Activated CD8-positive, alpha-beta memory T cell treated with anti-CD3 and anti-CD28 coated beads, Interleukin-2, amount 50 U/mL, for 1 hour (primary cell): ENCODE data around the gene CACNA2D2.

Experiments used
- DNase-seq: peaks from one replicate; pipeline ENCODE4 v3.0.0-alpha.2; 2020; ENCODE audit errors: extremely low read depth

CACNA2D2 gene

DNA sequence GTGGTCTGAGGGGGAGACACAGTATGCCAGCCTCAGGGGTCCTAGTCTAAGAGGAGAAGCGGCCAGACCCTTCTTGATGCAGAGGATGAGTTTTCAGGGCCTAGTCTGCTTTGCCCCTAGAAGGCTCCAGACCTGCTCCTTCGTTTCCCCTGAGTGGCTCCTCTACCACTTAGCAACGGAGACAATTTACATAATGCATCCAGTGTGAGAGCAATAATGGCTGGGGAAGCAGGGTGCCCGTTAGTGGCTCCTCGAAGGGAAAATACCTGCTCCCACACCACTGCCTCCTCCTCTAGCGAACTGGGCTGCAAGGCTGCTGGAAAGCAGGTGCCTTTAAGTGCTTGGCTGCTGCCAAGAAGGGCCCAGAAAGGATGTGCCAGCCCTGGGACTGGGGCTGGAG lies 38.9 kb downstream of the CACNA2D2 start:
- no peak for DNase-seq

GRCh38 chr3:50459785-50460184 lies 43.6 kb downstream of the CACNA2D2 start:
- no peak for DNase-seq

DNA sequence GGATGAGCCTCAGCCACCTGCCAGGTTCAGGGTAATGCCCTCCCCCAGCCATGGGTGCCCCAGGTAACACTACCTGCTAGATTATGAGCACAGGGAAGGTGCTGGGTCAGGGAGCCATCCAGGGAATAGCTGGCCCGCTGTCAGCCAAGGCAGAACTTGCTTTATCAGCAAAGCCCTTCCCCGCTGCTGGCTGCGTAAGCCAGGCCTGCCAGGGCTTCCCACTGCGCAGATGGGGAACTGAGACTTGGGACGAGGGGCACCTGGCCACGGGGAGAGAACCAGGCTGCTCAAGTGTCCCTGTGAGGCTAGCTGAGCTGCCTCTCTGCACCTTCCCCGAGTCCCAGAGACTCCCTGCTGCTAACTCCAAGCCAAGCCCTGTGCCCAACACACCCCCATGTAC lies 45.4 kb downstream of the CACNA2D2 start:
- DNase-seq = no peak

- DNase-seq = no peak
Observed at GRCh38 chr3:50455161-50456018, 48.0 kb downstream of the CACNA2D2 start.

- DNase-seq = no peak
Observed at GRCh38 chr3:50454481-50455070, 48.9 kb downstream of the CACNA2D2 start.

- DNase-seq = no peak
Observed at GRCh38 chr3:50453907-50454306, 49.5 kb downstream of the CACNA2D2 start.

GRCh38 chr3:50450209-50450921 lies 53.1 kb downstream of the CACNA2D2 start:
- DNase-seq = no peak

- DNase-seq = no peak
Observed at GRCh38 chr3:50448752-50449539, 54.5 kb downstream of the CACNA2D2 start.

GRCh38 chr3:50447290-50447840 lies 56.1 kb downstream of the CACNA2D2 start:
- DNase-seq = no peak

DNA sequence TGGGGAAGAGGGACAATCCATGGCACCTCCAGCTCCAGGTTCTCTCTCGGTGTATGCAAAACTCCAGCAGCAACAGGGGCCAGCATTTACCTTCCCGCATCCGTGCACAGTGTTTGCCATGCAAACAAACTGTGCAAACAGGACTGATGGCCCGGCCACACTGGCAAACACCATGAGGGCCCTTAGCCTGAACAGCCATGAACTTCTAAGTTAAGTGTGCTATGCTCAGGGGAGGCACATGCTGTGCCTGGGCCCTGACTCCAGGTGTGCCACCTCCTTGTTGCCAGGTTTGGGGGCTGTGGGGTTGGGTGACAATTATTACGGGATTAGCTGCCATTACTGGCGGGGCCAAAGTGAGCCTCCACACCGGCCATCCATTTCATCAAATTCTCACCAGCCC lies 57.5 kb downstream of the CACNA2D2 start:
- DNase-seq = no peak

- no peak for DNase-seq
Observed at GRCh38 chr3:50444782-50445181, 58.7 kb downstream of the CACNA2D2 start.

DNA sequence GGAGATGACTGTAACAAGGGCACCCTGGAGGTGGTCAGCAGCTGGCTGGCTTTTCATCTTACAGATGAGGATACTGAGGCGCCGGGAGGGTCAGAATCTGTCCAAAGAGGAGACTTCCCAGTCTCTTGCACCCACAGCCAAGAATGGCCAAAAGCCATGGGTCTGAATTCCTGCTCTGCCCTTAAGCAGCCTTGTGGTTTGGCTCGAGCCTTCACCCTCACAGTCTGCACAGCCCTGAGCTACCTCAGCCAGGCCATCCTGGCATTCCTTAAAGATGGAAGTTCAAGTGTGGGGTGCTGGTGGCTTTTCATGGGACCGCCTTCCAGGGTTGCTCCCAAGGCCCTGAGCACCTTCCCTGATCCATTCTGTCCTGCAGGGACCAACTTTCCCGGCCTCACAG lies 59.2 kb downstream of the CACNA2D2 start:
- DNase-seq = no peak

- no peak for DNase-seq
Observed at GRCh38 chr3:50442945-50443579, 60.4 kb downstream of the CACNA2D2 start.

DNA sequence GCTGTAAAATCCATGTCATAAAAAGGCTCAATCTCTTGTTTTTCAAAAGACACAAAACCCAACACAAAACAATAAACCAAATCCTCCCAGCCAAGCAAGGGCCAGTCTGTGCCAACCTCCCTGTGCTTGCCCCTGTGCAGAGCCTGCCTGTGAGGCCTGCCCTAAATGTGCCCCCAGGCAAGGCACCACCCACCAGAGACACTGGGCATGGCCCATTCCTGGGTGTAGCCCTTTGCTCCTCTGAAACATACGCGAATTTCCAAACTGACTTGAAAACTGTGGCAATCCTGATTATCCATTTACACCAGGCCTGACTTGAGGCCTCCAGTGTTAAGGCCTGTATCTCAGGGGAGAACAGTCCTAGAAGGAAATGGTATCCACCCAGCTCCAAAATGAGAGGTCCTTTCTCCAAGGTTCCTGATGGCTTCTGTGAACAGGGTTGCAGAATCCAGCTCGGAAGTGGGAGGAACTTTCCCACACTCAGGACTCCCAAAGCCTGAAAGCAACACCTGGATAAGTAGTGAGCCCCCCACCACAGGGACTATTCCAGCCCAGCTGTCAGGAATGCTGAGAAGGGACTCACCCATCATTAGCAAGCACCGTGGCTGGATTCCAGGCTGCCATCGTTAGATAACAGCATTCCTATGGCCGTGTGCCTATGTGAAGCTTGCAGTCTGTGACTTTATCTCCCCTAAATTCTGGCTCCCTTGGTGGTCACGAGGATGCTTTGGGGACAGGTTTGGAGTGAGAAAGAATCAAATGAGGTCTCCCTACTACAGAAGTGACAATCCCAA lies 61.8 kb downstream of the CACNA2D2 start:
- no peak for DNase-seq

- peak; percentile 37 for DNase-seq
Observed at GRCh38 chr3:50436114-50436674, 67.2 kb downstream of the CACNA2D2 start.

- DNase-seq = no peak
Observed at GRCh38 chr3:50435371-50436113, 67.9 kb downstream of the CACNA2D2 start.

DNA sequence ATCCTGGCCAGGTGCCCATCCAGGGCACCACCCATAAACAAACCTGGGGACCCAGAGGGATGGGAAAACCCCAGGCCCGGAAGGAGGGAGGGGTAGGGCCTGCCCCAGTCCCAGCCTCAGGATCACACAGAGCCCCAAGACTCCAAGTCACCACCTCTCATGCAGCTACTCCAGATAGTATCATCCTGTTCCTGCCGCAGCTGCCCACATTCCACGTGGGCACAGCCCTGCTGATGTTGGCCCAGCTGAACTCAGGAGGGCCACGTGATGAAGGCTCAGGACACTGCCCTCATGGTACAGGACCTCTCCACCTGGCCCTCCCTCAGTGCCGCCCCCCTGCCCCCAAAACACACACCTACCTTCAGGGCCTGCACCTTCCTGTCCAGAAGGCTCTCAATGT lies 69.5 kb downstream of the CACNA2D2 start:
- DNase-seq = no peak

DNA sequence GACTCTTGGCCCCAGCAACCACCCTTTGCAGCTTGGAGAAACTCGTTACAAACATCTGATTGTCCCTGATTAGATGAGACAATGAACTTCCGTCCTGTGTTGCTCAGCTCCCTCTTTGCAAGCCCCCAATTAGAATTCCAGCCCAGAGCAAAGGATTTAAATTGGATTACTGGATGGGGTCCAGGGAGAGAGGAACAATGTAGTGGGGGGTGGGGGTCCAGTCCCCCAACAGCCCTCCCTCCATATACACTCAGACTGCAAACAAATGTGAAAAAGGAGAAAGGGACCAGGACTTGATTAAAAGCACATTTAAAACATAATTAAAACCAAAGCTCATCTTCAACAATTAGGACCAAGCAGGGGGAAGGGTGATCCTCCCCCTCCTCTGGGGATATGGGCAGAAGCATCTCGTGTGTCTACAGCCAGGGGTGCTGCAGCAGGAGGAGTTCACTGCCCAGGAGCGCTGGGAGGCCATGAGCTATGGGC lies 72.4 kb downstream of the CACNA2D2 start:
- no peak for DNase-seq

DNA sequence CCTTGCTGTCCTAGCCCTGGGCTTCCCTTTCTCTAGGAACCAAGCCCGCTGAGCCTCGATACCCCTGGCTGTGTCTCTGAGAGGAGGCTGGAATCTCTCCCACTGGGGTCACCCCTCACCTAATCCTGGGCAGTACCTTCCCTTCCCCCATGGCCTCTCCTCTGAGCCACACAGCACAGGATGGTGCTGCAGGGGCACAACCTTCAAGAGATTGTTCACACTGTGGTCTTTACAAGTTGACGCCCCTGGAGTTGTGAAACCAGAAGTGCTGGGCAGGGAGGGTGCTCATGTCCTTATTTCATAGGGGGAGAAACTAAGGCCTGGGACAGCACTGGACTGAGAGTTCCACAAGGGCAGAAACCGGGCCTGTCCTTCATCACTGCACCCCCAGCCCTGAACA lies 73.2 kb downstream of the CACNA2D2 start:
- no peak for DNase-seq
